Left ventricle myocardium inferior (tissue), 1 donor: Measurements from ENCODE around the gene PTH2. TPM values are rescaled to one million over a fixed set of nuclear protein-coding genes. Genes with fewer than 3 reads are reported as not detected.

ENCODE experiments used
- DNase-seq: peaks from one replicate; pipeline ENCODE4 v3.0.0-alpha.2; 2020
- H3K27ac ChIP-seq: fragments of 200-600 bp; replicated peaks from 2 replicates; pipeline ENCODE4 v1.8.0; 2021
- H3K27me3 ChIP-seq: fragments of 200-600 bp; 2 replicates; pipeline ENCODE4 v1.8.0; 2021; ENCODE audit warnings: low read depth
- H3K36me3 ChIP-seq: fragments of 200-600 bp; 2 replicates; pipeline ENCODE4 v1.8.0; 2021
- H3K4me1 ChIP-seq: fragments of 200-600 bp; 2 replicates; pipeline ENCODE4 v1.8.0; 2021
- H3K4me3 ChIP-seq: fragments of 200-600 bp; 2 replicates; pipeline ENCODE4 v1.8.0; 2021; ENCODE audit warnings: mild to moderate bottlenecking, moderate library complexity
- H3K9me3 ChIP-seq: fragments of 200-600 bp; replicated peaks from 2 replicates; pipeline ENCODE4 v1.8.0; 2021
- intact Hi-C: fragments of 100-400 bp; cut with micrococcal nuclease; formaldehyde crosslinking; loops from one replicate; pipeline ENCODE4 v1.11.0; 2022
- total RNA-seq: library from RNA; stranded (reverse); fragmentation: NEBNext Ultra II Directional; extraction: Animal tissue kit (Norgen Biotek cat#: 25700); gene quantifications from one replicate; pipeline ENCODE4 v1.2.1, GENCODE V29; 2021
- TF ChIP-seq, protein P1 (sequence below): fragments of 200-600 bp; IDR thresholded peaks from 2 replicates; pipeline ENCODE4 v1.8.0; 2021; ENCODE audit warnings: antibody characterized with exemption, mild to moderate bottlenecking, borderline replicate concordance
- donor health status: DM: no; HTN: yes; CAD: no; lungs with severe emphysema.

Gene PTH2
- total RNA-seq, 1 donor from 2014 or later: not detected

GRCh38 chr19:49414256-49414655, 9.0 kb downstream of the PTH2 start:
- TF ChIP-seq, protein P1, sequence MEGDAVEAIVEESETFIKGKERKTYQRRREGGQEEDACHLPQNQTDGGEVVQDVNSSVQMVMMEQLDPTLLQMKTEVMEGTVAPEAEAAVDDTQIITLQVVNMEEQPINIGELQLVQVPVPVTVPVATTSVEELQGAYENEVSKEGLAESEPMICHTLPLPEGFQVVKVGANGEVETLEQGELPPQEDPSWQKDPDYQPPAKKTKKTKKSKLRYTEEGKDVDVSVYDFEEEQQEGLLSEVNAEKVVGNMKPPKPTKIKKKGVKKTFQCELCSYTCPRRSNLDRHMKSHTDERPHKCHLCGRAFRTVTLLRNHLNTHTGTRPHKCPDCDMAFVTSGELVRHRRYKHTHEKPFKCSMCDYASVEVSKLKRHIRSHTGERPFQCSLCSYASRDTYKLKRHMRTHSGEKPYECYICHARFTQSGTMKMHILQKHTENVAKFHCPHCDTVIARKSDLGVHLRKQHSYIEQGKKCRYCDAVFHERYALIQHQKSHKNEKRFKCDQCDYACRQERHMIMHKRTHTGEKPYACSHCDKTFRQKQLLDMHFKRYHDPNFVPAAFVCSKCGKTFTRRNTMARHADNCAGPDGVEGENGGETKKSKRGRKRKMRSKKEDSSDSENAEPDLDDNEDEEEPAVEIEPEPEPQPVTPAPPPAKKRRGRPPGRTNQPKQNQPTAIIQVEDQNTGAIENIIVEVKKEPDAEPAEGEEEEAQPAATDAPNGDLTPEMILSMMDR: no peak
- no peak overlapping the region for H3K27ac ChIP-seq
- no peak overlapping the region for H3K4me3 ChIP-seq
- intact Hi-C loops: no loop called here
- no peaks in the 10 kb centered on the region for H3K4me1 ChIP-seq
- peaks cover 73% of the 10 kb centered on the region for H3K27me3 ChIP-seq
- no peak for DNase-seq
- no peaks in the 10 kb centered on the region for H3K36me3 ChIP-seq
- H3K9me3 ChIP-seq: no peaks in the 10 kb centered on the region

GRCh38 chr19:49413348-49413747, 9.9 kb downstream of the PTH2 start:
- TF ChIP-seq, protein P1: no peak
- intact Hi-C loops: no loop called here
- H3K4me3 ChIP-seq: no peak overlapping the region
- no peaks in the 10 kb centered on the region for H3K9me3 ChIP-seq
- DNase-seq: no peak
- no peaks in the 10 kb centered on the region for H3K4me1 ChIP-seq
- H3K36me3 ChIP-seq: no peaks in the 10 kb centered on the region
- H3K27ac ChIP-seq: no peak overlapping the region
- H3K27me3 ChIP-seq: peaks cover 66% of the 10 kb centered on the region

GRCh38 chr19:49411681-49412326, 11.4 kb downstream of the PTH2 start:
- intact Hi-C loops: no loop called here
- no peaks in the 10 kb centered on the region for H3K4me1 ChIP-seq
- no peak for DNase-seq
- H3K4me3 ChIP-seq: no peak overlapping the region
- TF ChIP-seq, protein P1: no peak
- H3K36me3 ChIP-seq: no peaks in the 10 kb centered on the region
- no peaks in the 10 kb centered on the region for H3K9me3 ChIP-seq
- H3K27me3 ChIP-seq: peaks cover 59% of the 10 kb centered on the region
- no peak overlapping the region for H3K27ac ChIP-seq

DNA sequence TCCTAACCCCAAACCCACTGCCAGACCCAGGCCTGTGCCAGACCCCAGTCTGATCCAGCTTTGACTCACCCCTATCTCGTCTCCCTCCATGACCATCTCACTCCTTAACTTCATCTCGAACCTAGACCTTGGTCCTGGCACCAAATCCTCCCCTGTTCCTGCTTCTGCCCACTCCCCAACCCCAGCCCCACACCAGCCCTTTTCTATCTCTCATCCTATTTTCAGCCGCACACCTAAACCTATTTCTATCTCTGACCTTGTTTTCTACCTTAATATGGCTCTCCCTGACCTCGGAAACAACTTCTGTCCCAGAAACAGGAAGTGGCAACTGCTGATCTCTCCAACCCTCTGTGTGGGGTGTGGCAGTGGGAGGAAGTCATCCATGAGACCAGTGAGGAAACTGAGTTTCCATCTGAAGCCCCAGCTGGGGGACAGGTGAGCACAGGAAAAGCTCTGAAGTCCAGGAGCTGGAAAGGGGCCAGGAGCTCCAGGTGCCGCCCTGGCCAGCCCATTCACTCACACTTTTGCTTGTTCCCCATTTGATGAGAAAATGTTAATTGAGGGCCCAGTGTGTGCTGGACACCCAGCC, 13.7 kb downstream of the PTH2 start:
- Histone ChIP-seq H3K9me3 (no peaks in the 10 kb centered on the region), H3K27ac (no peak overlapping the region), H3K36me3 (no peaks in the 10 kb centered on the region), H3K4me3 (no peak overlapping the region), H3K4me1 (no peaks in the 10 kb centered on the region), H3K27me3 (peaks cover 51% of the 10 kb centered on the region)
- TF ChIP-seq, protein P1: no peak
- DNase-seq: no peak
- intact Hi-C loops: no loop called here

- no peak for DNase-seq
- H3K9me3 ChIP-seq: no peaks in the 10 kb centered on the region
- H3K27me3 ChIP-seq: peaks cover 45% of the 10 kb centered on the region
- no peak overlapping the region for H3K4me3 ChIP-seq
- H3K27ac ChIP-seq: no peak overlapping the region
- no peaks in the 10 kb centered on the region for H3K4me1 ChIP-seq
- intact Hi-C loops: no loop called here
- H3K36me3 ChIP-seq: no peaks in the 10 kb centered on the region
- TF ChIP-seq, protein P1: no peak
Observed at GRCh38 chr19:49408816-49409440, 14.3 kb downstream of the PTH2 start.
